ENCODE results near the gene RSPRY1.

RSPRY1 gene

DNA sequence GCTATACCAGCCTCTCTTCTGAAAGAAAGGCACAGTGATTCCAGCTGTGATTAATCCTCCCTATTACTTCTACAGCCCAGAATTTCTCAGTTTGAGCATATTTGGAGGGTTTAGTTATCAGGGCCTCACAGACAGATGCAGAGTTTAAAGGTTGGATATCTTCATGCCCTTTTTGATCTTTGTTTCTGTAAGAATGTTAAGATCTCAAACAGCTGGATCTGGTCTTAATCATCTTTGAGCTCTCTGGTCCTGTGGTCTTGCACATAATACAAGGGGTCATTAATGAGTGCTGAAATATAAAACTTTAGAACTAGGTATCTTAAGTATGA is 49.9 kb downstream of the RSPRY1 start:
- TF ChIP-seq POLR2AphosphoS5 (IDR thresholded peaks at IDR 0.05; ENCODE audit: low read depth, low read length) (no peak), TAF1 (IDR thresholded peaks at IDR 0.05; ENCODE audit: borderline replicate concordance, insufficient read depth, low read length) (no peak), SIN3A (IDR thresholded peaks at IDR 0.05; ENCODE audit: borderline replicate concordance, insufficient read depth, low read length) (no peak), REST (IDR thresholded peaks at IDR 0.05; ENCODE audit: insufficient read depth in 1 of 2, low read depth in 2 of 2, low read length in 2 of 2) (no peak), FOXP2 (optimal IDR thresholded peaks at IDR 0.05; ENCODE audit: borderline replicate concordance, extremely low read depth, extremely low read length, insufficient read depth) (no peak)

GRCh38 chr16:57238682-57239081 is 52.6 kb downstream of the RSPRY1 start:
- TF ChIP-seq FOXP2 (optimal IDR thresholded peaks at IDR 0.05; ENCODE audit: borderline replicate concordance, extremely low read depth, extremely low read length, insufficient read depth) (no peak), POLR2AphosphoS5 (IDR thresholded peaks at IDR 0.05; ENCODE audit: low read depth, low read length) (no peak), REST (IDR thresholded peaks at IDR 0.05; ENCODE audit: insufficient read depth in 1 of 2, low read depth in 2 of 2, low read length in 2 of 2) (no peak)

DNA sequence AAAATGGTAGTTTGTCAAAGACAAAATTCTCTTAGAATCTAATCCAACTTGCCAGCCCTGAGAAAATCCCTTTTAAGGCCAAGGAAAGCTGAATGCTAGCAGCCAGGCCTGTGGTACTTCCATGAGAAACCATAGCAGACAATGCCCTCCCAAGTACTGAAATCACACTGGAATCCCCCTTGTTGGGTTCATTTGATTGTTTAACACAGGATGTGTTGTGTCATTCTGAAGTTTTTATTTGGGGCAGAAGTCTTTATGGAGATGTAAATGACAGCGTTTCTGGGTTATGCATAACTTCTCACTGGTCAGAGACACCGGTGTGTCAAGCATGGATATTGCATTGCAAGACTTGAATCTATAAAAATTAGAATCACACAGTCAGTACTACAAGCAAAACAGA is 53.0 kb downstream of the RSPRY1 start:
- TF ChIP-seq REST (IDR thresholded peaks at IDR 0.05; ENCODE audit: insufficient read depth in 1 of 2, low read depth in 2 of 2, low read length in 2 of 2) (no peak), FOXP2 (optimal IDR thresholded peaks at IDR 0.05; ENCODE audit: borderline replicate concordance, extremely low read depth, extremely low read length, insufficient read depth) (no peak), POLR2AphosphoS5 (IDR thresholded peaks at IDR 0.05; ENCODE audit: low read depth, low read length) (no peak), TAF1 (IDR thresholded peaks at IDR 0.05; ENCODE audit: borderline replicate concordance, insufficient read depth, low read length) (no peak), SIN3A (IDR thresholded peaks at IDR 0.05; ENCODE audit: borderline replicate concordance, insufficient read depth, low read length) (no peak)

DNA sequence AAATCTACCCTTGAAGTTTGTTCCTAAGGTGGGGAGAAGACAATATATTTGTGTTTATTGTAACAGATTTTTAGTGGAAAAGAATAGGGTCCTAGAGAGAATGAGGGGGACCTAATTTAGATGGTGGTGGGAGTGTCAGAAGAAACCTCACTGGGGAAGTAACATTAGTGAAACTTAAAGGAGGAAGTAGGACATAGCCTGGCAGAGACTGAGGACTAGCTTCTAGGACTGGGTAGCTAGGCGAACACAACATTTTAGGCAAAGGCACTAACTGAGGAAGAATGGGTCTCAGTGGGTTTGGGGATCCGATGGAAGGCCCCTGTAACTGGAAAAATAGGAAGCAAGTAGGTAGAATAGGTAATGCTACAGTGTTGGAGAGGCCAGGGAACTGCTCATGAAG is 54.7 kb downstream of the RSPRY1 start:
- TF ChIP-seq FOXP2 (optimal IDR thresholded peaks at IDR 0.05; ENCODE audit: borderline replicate concordance, extremely low read depth, extremely low read length, insufficient read depth) (no peak), REST (IDR thresholded peaks at IDR 0.05; ENCODE audit: insufficient read depth in 1 of 2, low read depth in 2 of 2, low read length in 2 of 2) (no peak), POLR2AphosphoS5 (IDR thresholded peaks at IDR 0.05; ENCODE audit: low read depth, low read length) (no peak), TAF1 (IDR thresholded peaks at IDR 0.05; ENCODE audit: borderline replicate concordance, insufficient read depth, low read length) (no peak), SIN3A (IDR thresholded peaks at IDR 0.05; ENCODE audit: borderline replicate concordance, insufficient read depth, low read length) (no peak)

DNA sequence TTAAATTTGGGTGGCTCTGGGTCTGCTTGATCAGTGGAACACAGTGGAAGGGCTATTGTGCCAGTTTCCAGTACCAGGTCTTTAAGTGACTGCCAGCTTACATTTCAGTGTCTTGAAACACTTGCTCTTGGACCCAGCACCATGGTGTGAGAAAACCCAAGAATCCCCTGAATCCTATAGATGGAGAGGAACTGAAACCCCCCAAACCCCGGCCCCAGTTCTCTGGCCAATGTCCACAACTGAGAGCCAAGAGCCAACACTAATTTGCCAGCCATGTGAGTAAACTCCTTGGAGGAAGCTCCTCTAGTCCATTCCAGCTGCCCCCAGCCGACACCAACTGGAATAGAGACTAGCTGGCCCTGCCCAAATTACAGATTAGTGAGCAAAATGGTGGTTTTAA is 56.5 kb downstream of the RSPRY1 start:
- TF ChIP-seq REST (IDR thresholded peaks at IDR 0.05; ENCODE audit: insufficient read depth in 1 of 2, low read depth in 2 of 2, low read length in 2 of 2) = no peak
- no peak for TF ChIP-seq FOXP2 (optimal IDR thresholded peaks at IDR 0.05; ENCODE audit: borderline replicate concordance, extremely low read depth, extremely low read length, insufficient read depth)
- TF ChIP-seq SIN3A (IDR thresholded peaks at IDR 0.05; ENCODE audit: borderline replicate concordance, insufficient read depth, low read length) = no peak
- TF ChIP-seq TAF1 (IDR thresholded peaks at IDR 0.05; ENCODE audit: borderline replicate concordance, insufficient read depth, low read length) = no peak
- no peak for TF ChIP-seq POLR2AphosphoS5 (IDR thresholded peaks at IDR 0.05; ENCODE audit: low read depth, low read length)
